HL-60 (cell line): Measurements from ENCODE around the gene CACNA1H.

Source experiments
- CTCF ChIP-seq: IDR thresholded peaks from one replicate; pipeline ENCODE4 v1.5.1; 2011; ENCODE audit warnings: low read length, control low read depth, inconsistent platforms; ENCODE audit not compliant: insufficient read depth
- GABPA ChIP-seq: IDR thresholded peaks from 2 replicates; pipeline ENCODE4 v1.6.1; 2012; ENCODE audit warnings: low read depth
- REST ChIP-seq: IDR thresholded peaks from 2 replicates; pipeline ENCODE4 v1.6.1; 2012; ENCODE audit warnings: low read depth; ENCODE audit not compliant: insufficient replicate concordance

DNA sequence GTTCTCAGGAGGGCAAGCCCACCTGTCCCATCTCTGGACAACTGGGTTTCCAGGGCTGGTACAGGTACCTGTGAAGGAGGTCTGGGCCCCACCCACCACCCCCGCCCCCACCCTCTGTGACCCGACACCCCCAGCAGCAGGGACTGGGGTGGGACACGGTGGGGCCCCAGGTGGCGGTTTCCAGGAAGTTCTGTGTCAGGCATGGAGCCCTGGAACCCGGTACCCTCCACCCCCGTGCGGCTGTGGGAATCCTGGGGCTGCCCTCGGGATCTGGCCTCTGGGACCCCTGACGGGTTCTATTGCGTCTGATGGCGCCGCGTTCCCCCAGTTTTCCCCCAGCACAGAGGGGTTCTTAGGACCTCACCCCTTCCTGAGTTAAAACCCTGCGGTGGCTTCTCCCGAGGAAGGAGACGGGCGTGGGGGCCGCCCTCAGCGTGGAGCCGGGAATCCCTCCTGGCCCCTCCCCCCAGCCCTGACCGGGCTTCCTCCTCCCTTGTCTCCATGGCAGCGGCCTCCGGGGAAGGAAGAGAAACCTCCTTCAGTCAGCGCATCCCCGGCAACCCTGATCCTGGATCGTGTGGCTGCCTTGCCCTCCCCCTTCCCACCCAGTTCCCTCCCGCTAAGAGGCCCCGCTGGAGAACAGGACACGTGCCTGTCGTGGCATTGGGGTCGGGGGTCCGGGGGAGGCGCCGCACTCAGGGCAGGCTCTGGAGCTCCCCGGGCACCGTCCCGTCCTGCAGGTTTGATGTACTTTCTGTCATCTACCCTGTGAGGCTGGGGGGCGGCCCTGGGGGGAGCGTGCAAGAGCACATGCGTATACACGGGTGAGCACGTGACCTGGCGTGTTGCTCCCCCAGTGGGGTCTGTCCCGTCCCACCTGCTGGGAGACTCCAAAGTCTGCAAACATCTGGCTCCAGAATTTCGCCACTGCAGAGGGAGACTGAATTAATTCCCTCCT lies 30.3 kb downstream of the CACNA1H start:
- no peak for TF ChIP-seq CTCF
- TF ChIP-seq REST = no peak
- TF ChIP-seq GABPA = no peak
